ENCODE data around the gene AMN. TPM values are rescaled to one million over a fixed set of nuclear protein-coding genes. Genes with fewer than 3 reads are reported as not detected.
"Not testable (repeated sequence)": the region's sequence is repeated elsewhere in the genome, so short reads cannot be mapped to it uniquely, and the experiment has no call there.

AMN gene
- total RNA-seq (under 1 TPM; 0.16 to 0.48 TPM), polyA plus RNA-seq (1 to 10 TPM in 1 of 2 donors, under 1 TPM in 1; 0.20 to 8.8 TPM)
- long read RNA-seq, donor 1, result 0 reads
- long read RNA-seq, donor 2, result 0 reads

DNA sequence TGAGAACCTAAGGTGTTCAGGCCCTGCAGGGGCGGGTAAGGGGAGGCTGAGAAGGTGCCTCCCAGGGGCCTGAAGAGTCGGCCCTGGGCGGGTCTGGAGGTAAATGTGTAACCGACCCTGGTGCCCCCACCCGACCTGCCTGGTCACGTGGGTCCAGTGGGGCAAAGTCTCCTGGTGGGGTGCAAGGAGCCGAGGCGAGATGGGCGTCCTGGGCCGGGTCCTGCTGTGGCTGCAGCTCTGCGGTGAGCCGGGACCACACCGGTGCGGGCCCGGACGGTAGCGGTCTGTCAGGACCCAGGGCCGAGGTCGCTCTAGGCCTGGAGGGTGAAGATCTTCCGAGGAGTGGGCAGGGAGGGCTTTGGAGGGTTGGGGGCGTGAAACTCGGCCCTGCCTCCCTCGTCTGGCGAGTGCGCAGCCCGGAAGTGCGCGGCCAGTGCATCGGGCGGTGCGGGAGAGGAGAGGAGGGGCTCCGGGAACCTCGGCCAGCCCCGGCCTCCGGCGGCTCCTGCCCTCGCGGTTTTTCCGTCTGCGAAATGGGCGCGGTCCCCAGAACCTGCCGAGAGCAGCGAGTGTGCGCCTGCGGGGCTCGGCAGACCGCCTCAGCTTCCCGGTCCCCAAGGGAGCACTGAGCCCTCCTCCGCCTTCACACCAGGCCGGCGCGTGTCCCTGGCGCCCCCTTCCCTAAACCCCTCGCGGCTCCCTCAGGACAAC is at the start of gene AMN:
TSS of gene AMN (plus strand) at position 174 of the 711 bp plus-strand sequence. CDS start at position 200, 26 bp downstream.
- 7% methylated on average over 44 to 56 of the region's 56 CpGs for WGBS, 2 donors
- intact Hi-C loops (cut with DNase I), result loop anchor here in 1 of 2 donors (10.0 kb wide), 1 partner anchor 398 kb away; no protein-coding TSS in a partner anchor
- Histone ChIP-seq H3K27ac (ENCODE audit: low read depth in 1 of 2, low read length in 2 of 2) (no peak within 1 kb of the TSS), H3K4me3 (ENCODE audit: low read length in 2 of 2) (no peak within 1 kb of the TSS), H3K9me3 (ENCODE audit: control insufficient read depth, low read length) (no peaks in the 10 kb centered on the region), H3K27me3 (ENCODE audit: control insufficient read depth in 1 of 2, insufficient read depth in 2 of 2, low read length in 1 of 2) (no peaks in the 10 kb centered on the region), H3K36me3 (ENCODE audit: control insufficient read depth in 1 of 2, insufficient read depth in 2 of 2, low read length in 1 of 2) (no peaks in the 10 kb centered on the region), H3K4me1 (ENCODE audit: control insufficient read depth in 1 of 2, insufficient read depth in 2 of 2, low read length in 2 of 2) (no peaks in the 10 kb centered on the region)
- peak in 1 of 2 donors; percentile 42 for DNase-seq
- peak; percentile 33 for ATAC-seq (ENCODE audit: low FRiP score)

DNA sequence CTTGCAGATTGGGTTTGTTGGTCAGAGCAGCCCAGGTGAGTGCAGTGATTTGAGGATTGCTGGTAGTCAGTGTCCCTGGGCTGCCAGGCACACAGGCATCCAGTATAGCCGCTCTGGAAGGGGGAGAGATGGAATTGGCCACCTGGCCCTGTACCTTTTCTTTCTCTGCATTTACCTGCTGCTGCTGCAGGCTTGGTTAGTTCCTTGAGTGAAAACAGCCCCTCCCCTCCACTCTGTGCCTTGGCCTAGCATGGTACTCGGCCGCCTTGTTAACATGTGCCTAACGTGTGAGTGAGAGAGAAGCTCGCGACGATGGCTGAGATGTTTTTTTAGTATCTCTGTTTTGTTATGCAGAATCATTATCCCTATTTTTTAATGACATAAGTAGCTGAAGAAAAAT is 49.3 kb upstream of the AMN start:
- H3K36me3 ChIP-seq (ENCODE audit: control insufficient read depth in 1 of 2, insufficient read depth in 2 of 2, low read length in 1 of 2), result no peaks in the 10 kb centered on the region

DNA sequence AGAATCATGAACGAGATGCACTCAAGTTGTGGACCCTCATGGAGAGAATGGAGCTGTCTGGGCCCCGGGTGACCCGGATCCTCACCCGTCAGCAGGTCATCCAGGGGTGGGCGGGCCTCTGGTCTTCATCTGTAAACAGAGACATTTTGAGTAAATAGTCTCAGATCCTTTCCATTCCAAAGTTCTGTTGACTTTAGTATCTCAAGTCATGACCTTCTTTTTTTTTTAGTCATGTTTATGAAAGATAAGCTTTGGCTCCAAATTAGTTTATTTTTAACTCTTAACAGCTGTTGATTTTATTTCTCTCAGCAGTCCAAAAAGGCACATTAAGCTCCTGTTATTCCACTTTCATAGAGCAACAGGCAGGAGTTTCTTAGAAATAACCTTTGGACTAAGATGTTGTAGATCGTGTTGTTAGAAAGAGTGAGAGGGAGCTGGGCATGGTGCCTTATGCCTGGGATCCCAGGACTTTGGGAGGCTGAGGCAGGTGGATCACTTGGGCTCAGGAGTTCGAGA is 48.9 kb upstream of the AMN start:
- no peaks in the 10 kb centered on the region for H3K36me3 ChIP-seq (ENCODE audit: control insufficient read depth in 1 of 2, insufficient read depth in 2 of 2, low read length in 1 of 2)
- intact Hi-C loops (cut with DNase I), result loop anchor here in 1 of 2 donors (10.0 kb wide), 1 partner anchor 99 kb away; the partner anchor contains the start of gene TRAF3

More for the DNA sequence above, 49.3 kb upstream of the AMN start:
- DNase-seq, result no peak
- Histone ChIP-seq H3K27me3 (ENCODE audit: control insufficient read depth in 1 of 2, insufficient read depth in 2 of 2, low read length in 1 of 2) (no peaks in the 10 kb centered on the region), H3K4me1 (ENCODE audit: control insufficient read depth in 1 of 2, insufficient read depth in 2 of 2, low read length in 2 of 2) (no peaks in the 10 kb centered on the region), H3K4me3 (ENCODE audit: low read length in 2 of 2) (no peak overlapping the region), H3K9me3 (ENCODE audit: control insufficient read depth, low read length) (no peaks in the 10 kb centered on the region), H3K27ac (ENCODE audit: low read depth in 1 of 2, low read length in 2 of 2) (no peak overlapping the region)
- intact Hi-C loops (cut with DNase I), result loop anchor here in 1 of 2 donors (10.0 kb wide), 1 partner anchor 98 kb away; the partner anchor contains the start of gene TRAF3
- WGBS, 2 donors, result 92 to 95% methylated on average over 7 of the region's 7 CpGs
- ATAC-seq (ENCODE audit: low FRiP score), result no peak

DNA sequence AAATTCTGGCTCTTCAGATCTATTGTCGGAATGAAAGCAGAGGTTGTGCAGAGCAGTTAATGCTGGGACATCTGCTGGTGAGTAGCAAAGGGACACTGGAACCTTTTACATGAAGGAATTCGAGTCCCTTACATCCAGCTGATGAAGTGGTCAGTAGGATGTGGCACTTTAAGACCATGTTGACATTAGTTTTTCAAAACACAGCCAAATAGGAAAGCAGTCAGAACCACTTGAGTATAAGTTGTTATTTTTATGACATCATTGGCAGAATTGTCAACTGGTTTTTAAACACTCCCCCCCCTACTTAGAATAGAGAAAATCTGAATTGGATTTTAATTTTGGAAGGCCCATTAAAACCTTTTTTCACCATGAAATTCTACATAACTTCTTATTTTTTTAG is 46.8 kb upstream of the AMN start:
- WGBS, 2 donors, result 13 to 16% methylated on average over 2 of the region's 2 CpGs
- no peak for DNase-seq

More for the DNA sequence above, 48.9 kb upstream of the AMN start:
- DNase-seq, result no peak
- Histone ChIP-seq H3K27ac (ENCODE audit: low read depth in 1 of 2, low read length in 2 of 2) (no peak overlapping the region), H3K27me3 (ENCODE audit: control insufficient read depth in 1 of 2, insufficient read depth in 2 of 2, low read length in 1 of 2) (no peaks in the 10 kb centered on the region), H3K4me3 (ENCODE audit: low read length in 2 of 2) (no peak overlapping the region), H3K4me1 (ENCODE audit: control insufficient read depth in 1 of 2, insufficient read depth in 2 of 2, low read length in 2 of 2) (no peaks in the 10 kb centered on the region), H3K9me3 (ENCODE audit: control insufficient read depth, low read length) (no peaks in the 10 kb centered on the region)
- ATAC-seq (ENCODE audit: low FRiP score), result no peak
- 85 to 86% methylated on average over 7 of the region's 7 CpGs for WGBS, 2 donors

DNA sequence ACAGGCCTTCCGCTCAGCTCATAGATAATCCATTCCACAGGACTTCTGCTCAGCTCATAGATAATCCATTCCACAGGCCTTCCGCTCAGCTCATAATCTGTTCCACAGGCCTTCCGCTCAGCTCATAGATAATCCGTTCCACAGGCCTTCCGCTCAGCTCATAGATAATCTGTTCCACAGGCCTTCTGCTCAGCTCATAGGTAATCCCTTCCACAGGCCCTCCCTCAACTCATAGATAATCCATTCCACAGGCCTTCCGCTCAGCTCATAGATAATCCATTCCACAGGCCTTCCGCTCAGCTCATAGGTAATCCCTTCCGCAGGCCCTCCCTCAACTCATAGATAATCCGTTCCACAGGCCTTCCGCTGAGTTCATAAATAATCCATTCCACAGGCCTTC is 45.0 kb upstream of the AMN start:
- not testable (repeated sequence) for ATAC-seq (ENCODE audit: low FRiP score)

More for the DNA sequence above, 46.8 kb upstream of the AMN start:
- no peak overlapping the region for H3K4me3 ChIP-seq (ENCODE audit: low read length in 2 of 2)
- no peaks in the 10 kb centered on the region for H3K9me3 ChIP-seq (ENCODE audit: control insufficient read depth, low read length)
- H3K4me1 ChIP-seq (ENCODE audit: control insufficient read depth in 1 of 2, insufficient read depth in 2 of 2, low read length in 2 of 2), result no peaks in the 10 kb centered on the region
- intact Hi-C loops (cut with DNase I), result loop anchor here in 1 of 2 donors (10.0 kb wide), 1 partner anchor 101 kb away; the partner anchor contains the start of gene TRAF3
- no peaks in the 10 kb centered on the region for H3K27me3 ChIP-seq (ENCODE audit: control insufficient read depth in 1 of 2, insufficient read depth in 2 of 2, low read length in 1 of 2)
- ATAC-seq (ENCODE audit: low FRiP score), result no peak
- no peak overlapping the region for H3K27ac ChIP-seq (ENCODE audit: low read depth in 1 of 2, low read length in 2 of 2)
- no peaks in the 10 kb centered on the region for H3K36me3 ChIP-seq (ENCODE audit: control insufficient read depth in 1 of 2, insufficient read depth in 2 of 2, low read length in 1 of 2)

DNA sequence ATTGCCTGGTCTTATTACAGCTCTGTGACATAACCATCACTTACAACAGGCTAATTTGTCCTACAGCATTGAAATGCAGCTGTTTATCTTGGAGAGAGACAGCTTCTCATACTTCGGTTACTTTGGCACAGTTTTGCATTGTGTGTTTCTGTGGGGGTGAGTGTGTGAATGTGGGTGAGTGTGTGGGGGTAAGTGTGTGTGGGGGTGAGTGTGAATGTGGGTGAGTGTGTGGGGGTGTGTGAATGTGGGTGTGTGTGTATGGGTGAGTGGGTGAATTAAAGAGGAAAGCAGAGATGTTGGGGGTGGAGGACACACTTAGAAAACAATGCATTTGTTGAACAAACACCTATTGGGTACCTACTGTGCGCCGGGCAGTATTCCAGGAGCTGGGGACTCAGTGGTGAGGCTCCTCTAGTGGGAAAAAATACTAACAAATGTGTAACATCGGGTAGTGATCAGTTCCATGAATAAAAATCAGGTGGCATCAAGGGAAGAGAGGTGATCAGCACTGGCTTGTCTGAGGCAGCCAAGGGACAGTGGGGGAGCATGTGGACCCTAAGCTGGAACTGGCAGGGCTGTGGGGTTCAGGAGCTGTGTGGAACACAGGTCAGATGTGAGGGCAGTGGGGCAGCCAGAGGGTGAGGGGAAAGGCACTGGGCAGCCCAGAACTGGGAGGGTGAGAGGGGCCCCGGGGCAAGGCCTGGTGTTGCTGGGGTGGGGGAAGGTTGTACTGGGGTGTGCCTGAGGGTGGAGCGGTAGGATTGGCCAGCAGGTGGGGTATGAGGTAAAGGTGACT is 44.1 kb upstream of the AMN start:
- no peak for ATAC-seq (ENCODE audit: low FRiP score)
- no peaks in the 10 kb centered on the region for H3K4me1 ChIP-seq (ENCODE audit: control insufficient read depth in 1 of 2, insufficient read depth in 2 of 2, low read length in 2 of 2)
- intact Hi-C loops (cut with DNase I), result loop anchor here in 1 of 2 donors (10.0 kb wide), 1 partner anchor 104 kb away; the partner anchor contains the start of gene TRAF3
- no peaks in the 10 kb centered on the region for H3K9me3 ChIP-seq (ENCODE audit: control insufficient read depth, low read length)
- no peak overlapping the region for H3K4me3 ChIP-seq (ENCODE audit: low read length in 2 of 2)
- no peaks in the 10 kb centered on the region for H3K36me3 ChIP-seq (ENCODE audit: control insufficient read depth in 1 of 2, insufficient read depth in 2 of 2, low read length in 1 of 2)
- DNase-seq, result no peak
- H3K27ac ChIP-seq (ENCODE audit: low read depth in 1 of 2, low read length in 2 of 2), result no peak overlapping the region
- H3K27me3 ChIP-seq (ENCODE audit: control insufficient read depth in 1 of 2, insufficient read depth in 2 of 2, low read length in 1 of 2), result no peaks in the 10 kb centered on the region
- 72 to 76% methylated on average over 6 of the region's 6 CpGs for WGBS, 2 donors

More for the DNA sequence above, 45.0 kb upstream of the AMN start:
- H3K9me3 ChIP-seq (ENCODE audit: control insufficient read depth, low read length); H3K27ac ChIP-seq (ENCODE audit: low read depth in 1 of 2, low read length in 2 of 2); H3K4me1 ChIP-seq (ENCODE audit: control insufficient read depth in 1 of 2, insufficient read depth in 2 of 2, low read length in 2 of 2); H3K27me3 ChIP-seq (ENCODE audit: control insufficient read depth in 1 of 2, insufficient read depth in 2 of 2, low read length in 1 of 2); H3K36me3 ChIP-seq (ENCODE audit: control insufficient read depth in 1 of 2, insufficient read depth in 2 of 2, low read length in 1 of 2); DNase-seq; H3K4me3 ChIP-seq (ENCODE audit: low read length in 2 of 2): not testable (repeated sequence)
- intact Hi-C loops (cut with DNase I), result loop anchor here in 1 of 2 donors (10.0 kb wide), 1 partner anchor 103 kb away; the partner anchor contains the start of gene TRAF3
- WGBS, 2 donors, result 98% methylated on average over 10 of the region's 10 CpGs

DNA sequence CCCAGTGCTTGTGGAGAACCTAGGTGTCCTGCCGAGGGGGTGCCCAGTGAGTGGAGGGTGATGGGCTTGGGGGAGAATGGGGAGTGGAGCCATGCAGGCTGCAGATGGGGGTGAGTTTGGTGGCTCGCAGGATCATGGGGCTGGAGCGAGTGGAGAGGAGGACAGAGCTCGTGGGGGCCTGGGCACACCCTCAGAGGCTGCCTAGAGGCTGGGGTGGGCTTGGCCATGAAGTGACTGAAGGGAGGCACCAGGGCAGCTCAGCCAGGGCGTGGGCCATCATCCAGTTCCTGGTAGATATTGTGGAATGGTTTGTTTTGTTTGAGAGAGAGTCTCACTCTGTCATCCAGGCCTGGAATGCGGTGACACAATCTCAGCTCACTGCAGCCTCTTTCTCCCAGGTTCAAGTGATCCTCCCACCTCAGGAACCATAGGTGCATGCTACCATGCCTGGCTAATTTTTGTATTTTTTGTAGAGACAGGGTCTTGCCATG is 43.4 kb upstream of the AMN start:
- no peaks in the 10 kb centered on the region for H3K9me3 ChIP-seq (ENCODE audit: control insufficient read depth, low read length)
- H3K36me3 ChIP-seq (ENCODE audit: control insufficient read depth in 1 of 2, insufficient read depth in 2 of 2, low read length in 1 of 2), result no peaks in the 10 kb centered on the region
- intact Hi-C loops (cut with DNase I), result loop anchor here in 1 of 2 donors (10.0 kb wide), 1 partner anchor 104 kb away; the partner anchor contains the start of gene TRAF3
- no peak for ATAC-seq (ENCODE audit: low FRiP score)
- no peaks in the 10 kb centered on the region for H3K27me3 ChIP-seq (ENCODE audit: control insufficient read depth in 1 of 2, insufficient read depth in 2 of 2, low read length in 1 of 2)
- H3K27ac ChIP-seq (ENCODE audit: low read depth in 1 of 2, low read length in 2 of 2), result no peak overlapping the region
- H3K4me1 ChIP-seq (ENCODE audit: control insufficient read depth in 1 of 2, insufficient read depth in 2 of 2, low read length in 2 of 2), result no peaks in the 10 kb centered on the region
- 80 to 87% methylated on average over 6 of the region's 6 CpGs for WGBS, 2 donors
- H3K4me3 ChIP-seq (ENCODE audit: low read length in 2 of 2), result no peak overlapping the region
- no peak for DNase-seq

DNA sequence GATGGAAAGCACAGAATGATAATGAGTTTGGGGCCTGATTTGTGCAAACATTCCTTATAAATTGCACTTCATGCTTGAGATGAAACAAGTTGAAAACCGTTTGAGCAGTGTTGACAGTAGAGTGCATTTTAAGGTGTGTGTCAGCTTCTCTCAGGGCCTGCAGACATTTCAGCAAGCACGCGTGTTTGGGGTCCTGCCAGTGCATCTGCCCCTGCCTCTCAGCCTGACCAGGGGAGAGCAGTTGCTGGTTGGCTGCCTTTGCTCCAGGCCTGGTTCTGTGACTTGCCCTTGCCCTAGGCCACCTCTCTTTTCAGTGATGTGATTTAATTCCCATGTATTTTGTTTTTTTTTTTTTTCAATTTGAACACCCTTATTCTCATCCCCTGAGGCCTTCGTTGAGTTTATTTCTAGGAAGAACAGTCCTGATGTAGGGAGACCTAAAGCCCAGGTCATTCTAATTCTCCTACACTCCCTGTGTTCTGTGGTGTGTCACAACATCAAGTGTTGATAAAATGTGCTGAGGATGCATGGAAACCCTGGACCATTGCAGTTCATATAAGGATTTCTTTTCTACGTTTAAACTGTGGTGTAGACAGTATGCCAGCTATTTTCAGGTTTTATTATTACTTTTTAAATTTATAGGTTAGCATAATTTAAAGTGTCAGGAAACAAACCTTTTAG is 40.1 kb upstream of the AMN start:
- Histone ChIP-seq H3K27ac (ENCODE audit: low read depth in 1 of 2, low read length in 2 of 2) (no peak overlapping the region), H3K4me3 (ENCODE audit: low read length in 2 of 2) (no peak overlapping the region), H3K36me3 (ENCODE audit: control insufficient read depth in 1 of 2, insufficient read depth in 2 of 2, low read length in 1 of 2) (no peaks in the 10 kb centered on the region), H3K4me1 (ENCODE audit: control insufficient read depth in 1 of 2, insufficient read depth in 2 of 2, low read length in 2 of 2) (no peaks in the 10 kb centered on the region), H3K27me3 (ENCODE audit: control insufficient read depth in 1 of 2, insufficient read depth in 2 of 2, low read length in 1 of 2) (no peaks in the 10 kb centered on the region), H3K9me3 (ENCODE audit: control insufficient read depth, low read length) (no peaks in the 10 kb centered on the region)
- WGBS, 2 donors, result 85 to 87% methylated on average over 5 of the region's 5 CpGs
- intact Hi-C loops (cut with DNase I), result no loop called here
- ATAC-seq (ENCODE audit: low FRiP score), result no peak
- no peak for DNase-seq

All from aorta (tissue), 5 donors.